ENCODE results near the gene FZR1. TPM values are rescaled to one million over a fixed set of nuclear protein-coding genes. Genes with fewer than 3 reads are reported as not detected.

Gene FZR1
- total and polyA plus RNA-seq, 2 experiments from 2014 or later = 48.6 to 68.5 TPM

DNA sequence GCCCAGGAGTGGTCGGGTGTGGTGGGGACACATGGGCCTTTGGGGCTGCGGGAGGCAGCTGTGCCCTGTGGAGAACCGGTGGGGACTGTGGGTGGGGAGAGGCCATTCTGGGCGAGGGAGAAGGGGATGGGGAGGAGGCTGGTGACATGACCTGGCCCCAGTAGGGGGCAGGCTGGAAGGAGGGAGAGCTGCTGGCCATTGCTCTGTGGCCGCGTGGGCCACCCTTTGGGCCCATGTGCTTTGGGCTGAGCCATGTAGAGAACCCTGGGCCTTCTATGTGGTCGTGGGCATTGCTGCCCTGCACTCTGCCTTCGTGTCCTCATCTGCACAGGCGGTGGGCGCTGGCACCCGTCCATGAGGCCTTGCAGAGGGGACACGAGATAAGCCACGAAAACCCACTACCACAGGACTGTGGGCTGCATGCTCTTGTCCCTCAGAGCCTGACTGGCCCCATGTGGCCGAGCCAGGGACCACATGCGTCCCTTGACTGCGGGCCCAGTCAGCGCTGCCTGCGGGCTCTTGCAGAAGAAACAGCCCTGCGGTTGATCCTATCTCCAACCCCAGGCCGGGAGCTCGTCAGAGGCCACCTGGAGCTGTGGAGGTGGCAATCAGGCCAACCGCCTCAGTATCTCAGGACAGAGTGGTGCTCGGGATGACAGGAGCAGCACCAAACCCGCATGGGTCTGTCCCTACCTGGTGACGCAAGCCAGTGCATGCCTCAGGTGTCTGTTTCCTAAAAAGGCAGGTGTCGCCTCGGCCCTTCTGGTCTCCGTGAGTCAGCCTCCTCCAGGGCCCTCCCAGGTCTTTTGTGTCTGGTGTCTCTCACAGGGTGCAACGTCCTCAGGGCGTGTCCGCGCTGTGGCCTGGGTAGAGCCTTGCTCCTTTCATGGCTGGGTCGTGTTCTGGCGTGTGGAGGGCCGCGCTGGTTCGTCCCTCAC lies 14.3 kb downstream of the FZR1 start:
- no peaks in the 10 kb centered on the region for H3K27me3 ChIP-seq
- DNase-seq (ENCODE audit: low read depth in 1 of 2, low spot score in 1 of 2) = peak in 1 of 2 donors; percentile 13
- H3K27ac ChIP-seq = peak overlapping the region; percentile 36
- H3K36me3 ChIP-seq = peaks cover 7% of the 10 kb centered on the region
- TF ChIP-seq, protein P1, sequence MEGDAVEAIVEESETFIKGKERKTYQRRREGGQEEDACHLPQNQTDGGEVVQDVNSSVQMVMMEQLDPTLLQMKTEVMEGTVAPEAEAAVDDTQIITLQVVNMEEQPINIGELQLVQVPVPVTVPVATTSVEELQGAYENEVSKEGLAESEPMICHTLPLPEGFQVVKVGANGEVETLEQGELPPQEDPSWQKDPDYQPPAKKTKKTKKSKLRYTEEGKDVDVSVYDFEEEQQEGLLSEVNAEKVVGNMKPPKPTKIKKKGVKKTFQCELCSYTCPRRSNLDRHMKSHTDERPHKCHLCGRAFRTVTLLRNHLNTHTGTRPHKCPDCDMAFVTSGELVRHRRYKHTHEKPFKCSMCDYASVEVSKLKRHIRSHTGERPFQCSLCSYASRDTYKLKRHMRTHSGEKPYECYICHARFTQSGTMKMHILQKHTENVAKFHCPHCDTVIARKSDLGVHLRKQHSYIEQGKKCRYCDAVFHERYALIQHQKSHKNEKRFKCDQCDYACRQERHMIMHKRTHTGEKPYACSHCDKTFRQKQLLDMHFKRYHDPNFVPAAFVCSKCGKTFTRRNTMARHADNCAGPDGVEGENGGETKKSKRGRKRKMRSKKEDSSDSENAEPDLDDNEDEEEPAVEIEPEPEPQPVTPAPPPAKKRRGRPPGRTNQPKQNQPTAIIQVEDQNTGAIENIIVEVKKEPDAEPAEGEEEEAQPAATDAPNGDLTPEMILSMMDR (IDR thresholded peaks at IDR 0.05; ENCODE audit: low read depth, low read length) = no peak
- H3K4me3 ChIP-seq = no peak overlapping the region
- H3K4me1 ChIP-seq (ENCODE audit: low read depth) = no peaks in the 10 kb centered on the region
- H3K9me3 ChIP-seq (ENCODE audit: low read depth) = no peaks in the 10 kb centered on the region

DNA sequence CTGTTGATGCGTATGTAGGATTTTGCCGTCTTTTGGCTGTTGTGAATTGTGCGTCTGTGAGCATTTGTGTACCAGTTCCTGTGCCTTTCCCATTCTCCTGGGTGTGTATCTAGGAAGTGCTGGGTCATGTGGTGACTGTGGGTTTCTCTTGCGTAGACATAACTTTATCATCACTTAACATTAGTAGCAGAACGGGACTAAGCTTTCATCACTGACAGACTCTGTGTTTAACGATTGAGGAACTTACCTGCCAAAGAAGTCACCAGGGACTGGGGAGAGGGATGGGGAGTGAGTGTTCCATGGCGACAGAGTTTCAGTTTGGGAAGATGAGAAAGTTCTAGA lies 15.0 kb downstream of the FZR1 start:
- TF ChIP-seq, protein P1 (IDR thresholded peaks at IDR 0.05; ENCODE audit: low read depth, low read length) = no peak
- Histone ChIP-seq H3K27me3 (no peaks in the 10 kb centered on the region), H3K36me3 (peaks cover 10% of the 10 kb centered on the region)

DNA sequence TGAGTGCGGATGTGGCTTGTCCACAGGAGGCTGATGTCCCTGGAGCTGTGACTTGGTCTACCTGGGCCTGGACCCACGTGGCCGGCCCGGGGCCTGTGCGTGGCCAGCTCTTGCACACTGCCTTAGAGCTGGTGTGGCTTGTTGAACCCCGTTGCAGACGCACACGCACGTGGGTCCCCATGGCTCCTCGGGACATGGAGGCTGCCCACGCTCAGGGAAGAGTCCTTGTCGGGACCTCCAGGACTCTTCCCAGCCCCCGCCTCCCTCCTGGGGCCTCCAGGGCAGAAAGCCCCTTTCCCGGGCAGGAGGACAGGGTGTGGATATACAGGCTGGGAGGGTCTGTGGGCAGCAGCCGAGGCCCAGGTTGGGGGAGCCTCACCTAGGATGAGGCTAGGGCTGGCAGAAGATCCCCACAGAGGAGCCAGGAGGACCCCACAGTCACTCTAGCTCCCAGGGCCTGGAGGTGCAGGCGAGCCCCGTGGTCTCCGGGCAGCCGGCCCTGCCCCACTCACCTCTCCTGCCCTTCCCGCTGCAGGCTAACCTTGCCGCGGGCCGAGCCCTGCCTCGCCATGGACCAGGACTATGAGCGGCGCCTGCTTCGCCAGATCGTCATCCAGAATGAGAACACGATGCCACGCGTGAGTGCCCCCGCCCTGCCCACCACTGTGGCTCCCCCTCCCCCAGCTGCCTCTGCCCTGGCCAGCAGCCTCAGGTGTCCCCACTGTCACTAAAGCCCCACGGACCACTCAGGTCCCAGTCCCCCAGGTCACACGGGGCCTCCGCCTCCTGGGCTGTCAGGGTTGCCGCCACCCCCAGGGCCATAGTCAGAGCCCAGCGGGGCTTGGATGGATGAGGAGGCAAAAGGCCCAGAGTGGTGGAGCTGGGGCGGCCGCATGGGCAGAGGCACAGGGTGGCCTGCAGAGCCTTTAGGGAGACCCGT lies 16.6 kb downstream of the FZR1 start:
- H3K9me3 ChIP-seq (ENCODE audit: low read depth) = no peaks in the 10 kb centered on the region
- H3K4me3 ChIP-seq = no peak overlapping the region
- H3K4me1 ChIP-seq (ENCODE audit: low read depth) = no peaks in the 10 kb centered on the region
- H3K27me3 ChIP-seq = no peaks in the 10 kb centered on the region
- H3K36me3 ChIP-seq = peaks cover 24% of the 10 kb centered on the region
- DNase-seq (ENCODE audit: low read depth in 1 of 2, low spot score in 1 of 2) = no peak
- TF ChIP-seq, protein P1 (IDR thresholded peaks at IDR 0.05; ENCODE audit: low read depth, low read length) = no peak
- no peak overlapping the region for H3K27ac ChIP-seq

More for the DNA sequence above, 15.0 kb downstream of the FZR1 start:
- Histone ChIP-seq H3K4me3 (no peak overlapping the region), H3K27ac (no peak overlapping the region), H3K9me3 (ENCODE audit: low read depth) (no peaks in the 10 kb centered on the region), H3K4me1 (ENCODE audit: low read depth) (no peaks in the 10 kb centered on the region)
- no peak for DNase-seq (ENCODE audit: low read depth in 1 of 2, low spot score in 1 of 2)

DNA sequence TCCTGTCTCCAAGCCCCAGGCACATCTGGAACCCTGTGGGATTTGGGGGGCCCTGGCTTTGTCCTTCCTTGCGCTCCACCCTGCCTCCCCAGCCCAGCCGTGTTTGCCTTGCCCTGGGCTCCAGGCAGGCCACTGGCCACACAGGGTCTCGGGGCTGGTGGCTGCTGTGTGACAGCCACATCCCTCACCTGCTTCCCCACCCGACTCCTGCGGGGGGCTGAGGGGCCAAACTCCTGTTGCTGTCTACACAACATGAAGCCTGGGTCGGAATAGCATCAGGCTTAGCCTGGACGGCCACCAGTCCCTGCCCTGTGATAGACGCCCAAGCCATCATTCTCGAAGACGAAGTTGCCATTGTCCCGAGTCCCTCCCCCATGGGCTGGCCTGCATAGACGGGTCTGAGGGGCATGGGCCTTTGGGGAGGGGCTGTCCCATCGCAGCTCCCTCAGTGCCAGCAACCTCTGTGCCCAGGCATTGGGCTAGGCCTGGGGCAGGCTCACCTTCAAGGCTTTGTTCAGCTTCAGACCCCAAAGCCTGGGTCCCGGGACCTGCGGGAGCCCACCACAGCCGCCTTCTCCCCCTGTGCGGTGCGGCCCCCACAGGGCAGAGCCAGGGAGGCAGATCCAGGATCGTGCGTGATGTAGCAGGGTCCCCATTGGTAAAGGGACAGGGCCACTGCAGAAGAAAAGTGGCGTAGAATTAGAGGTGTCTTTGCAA lies 17.4 kb downstream of the FZR1 start:
- no peak overlapping the region for H3K4me3 ChIP-seq
- no peak overlapping the region for H3K27ac ChIP-seq
- no peaks in the 10 kb centered on the region for H3K27me3 ChIP-seq
- H3K36me3 ChIP-seq = peaks cover 27% of the 10 kb centered on the region
- no peaks in the 10 kb centered on the region for H3K4me1 ChIP-seq (ENCODE audit: low read depth)
- H3K9me3 ChIP-seq (ENCODE audit: low read depth) = no peaks in the 10 kb centered on the region
- TF ChIP-seq, protein P1 (IDR thresholded peaks at IDR 0.05; ENCODE audit: low read depth, low read length) = no peak
- DNase-seq (ENCODE audit: low read depth in 1 of 2, low spot score in 1 of 2) = no peak

All from cardiac muscle cell (in vitro differentiated cells and primary cell).